Measurements from ENCODE around the gene MRTFB. TPM values are rescaled to one million over a fixed set of nuclear protein-coding genes. Genes with fewer than 3 reads are reported as not detected.
"Not testable (repeated sequence)": the region's sequence is repeated elsewhere in the genome, so short reads cannot be mapped to it uniquely, and the experiment has no call there.

Gene MRTFB, protein sequence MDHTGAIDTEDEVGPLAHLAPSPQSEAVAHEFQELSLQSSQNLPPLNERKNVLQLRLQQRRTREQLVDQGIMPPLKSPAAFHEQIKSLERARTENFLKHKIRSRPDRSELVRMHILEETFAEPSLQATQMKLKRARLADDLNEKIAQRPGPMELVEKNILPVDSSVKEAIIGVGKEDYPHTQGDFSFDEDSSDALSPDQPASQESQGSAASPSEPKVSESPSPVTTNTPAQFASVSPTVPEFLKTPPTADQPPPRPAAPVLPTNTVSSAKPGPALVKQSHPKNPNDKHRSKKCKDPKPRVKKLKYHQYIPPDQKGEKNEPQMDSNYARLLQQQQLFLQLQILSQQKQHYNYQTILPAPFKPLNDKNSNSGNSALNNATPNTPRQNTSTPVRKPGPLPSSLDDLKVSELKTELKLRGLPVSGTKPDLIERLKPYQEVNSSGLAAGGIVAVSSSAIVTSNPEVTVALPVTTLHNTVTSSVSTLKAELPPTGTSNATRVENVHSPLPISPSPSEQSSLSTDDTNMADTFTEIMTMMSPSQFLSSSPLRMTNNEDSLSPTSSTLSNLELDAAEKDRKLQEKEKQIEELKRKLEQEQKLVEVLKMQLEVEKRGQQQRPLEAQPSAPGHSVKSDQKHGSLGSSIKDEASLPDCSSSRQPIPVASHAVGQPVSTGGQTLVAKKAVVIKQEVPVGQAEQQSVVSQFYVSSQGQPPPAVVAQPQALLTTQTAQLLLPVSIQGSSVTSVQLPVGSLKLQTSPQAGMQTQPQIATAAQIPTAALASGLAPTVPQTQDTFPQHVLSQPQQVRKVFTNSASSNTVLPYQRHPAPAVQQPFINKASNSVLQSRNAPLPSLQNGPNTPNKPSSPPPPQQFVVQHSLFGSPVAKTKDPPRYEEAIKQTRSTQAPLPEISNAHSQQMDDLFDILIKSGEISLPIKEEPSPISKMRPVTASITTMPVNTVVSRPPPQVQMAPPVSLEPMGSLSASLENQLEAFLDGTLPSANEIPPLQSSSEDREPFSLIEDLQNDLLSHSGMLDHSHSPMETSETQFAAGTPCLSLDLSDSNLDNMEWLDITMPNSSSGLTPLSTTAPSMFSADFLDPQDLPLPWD
- 3.3 and 7.1 TPM in 2 replicates for total RNA-seq

DNA sequence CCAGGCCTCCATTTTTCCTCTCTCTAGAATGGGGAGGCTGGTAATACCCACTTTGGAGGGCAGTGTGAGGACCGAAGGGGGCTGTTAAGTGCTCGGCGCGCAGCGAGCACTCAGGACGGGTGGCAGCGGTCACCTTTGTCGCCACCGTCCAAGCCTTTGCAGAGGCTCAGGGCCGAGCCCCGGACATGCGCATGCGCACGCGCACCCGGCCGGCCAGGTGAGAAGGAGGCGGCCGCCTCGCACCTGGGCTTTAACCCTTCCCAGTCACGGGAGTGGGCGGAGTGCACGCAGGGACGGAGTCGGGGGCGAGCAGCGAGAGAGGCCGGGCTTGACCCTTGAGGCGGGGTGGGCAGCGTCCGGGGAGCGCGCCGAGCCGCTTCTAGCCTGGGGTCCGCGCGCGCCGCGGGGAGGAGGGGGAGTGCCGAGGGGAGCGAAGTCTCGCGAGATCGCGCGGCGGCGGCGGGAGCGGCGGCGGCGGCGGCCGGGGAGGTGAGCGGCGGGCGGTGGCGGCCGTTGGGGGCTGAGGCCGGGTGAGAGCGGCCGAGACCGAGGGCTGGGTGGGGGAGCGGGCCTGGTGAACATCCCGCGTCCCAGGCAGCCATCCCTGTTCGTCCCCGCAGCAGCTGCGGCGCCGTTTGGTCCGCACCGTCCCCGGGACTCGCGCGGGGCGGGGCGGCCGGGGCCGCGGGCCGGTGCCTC lies at the start of gene MRTFB:
Gene MRTFB, plus strand, starts transcription at position 443 of the 699 bp plus-strand sequence. CDS start 69,288 bp downstream, outside the sequence.
- DNase-seq (ENCODE audit: low read depth in 2 of 2) = peak; percentile 6 to 67

DNA sequence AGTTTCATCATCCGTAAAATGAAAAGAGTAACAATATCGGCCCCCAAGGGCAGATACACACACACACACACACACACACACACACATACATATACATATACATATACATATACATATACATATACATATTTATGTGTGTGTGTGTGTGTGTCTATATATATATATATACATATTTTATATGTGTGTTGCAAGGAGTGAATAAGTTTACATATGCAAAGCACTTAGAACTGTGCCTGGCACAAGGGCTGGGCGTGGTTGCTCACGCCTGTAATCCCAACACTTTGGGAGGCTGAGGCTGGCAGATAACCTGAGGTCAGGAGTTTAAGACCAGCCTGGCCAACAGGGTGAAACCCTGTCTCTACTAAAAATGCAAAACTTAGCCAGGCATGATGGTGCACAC lies 47.6 kb upstream of the MRTFB start:
- DNase-seq (ENCODE audit: low read depth in 2 of 2) = not testable (repeated sequence)

DNA sequence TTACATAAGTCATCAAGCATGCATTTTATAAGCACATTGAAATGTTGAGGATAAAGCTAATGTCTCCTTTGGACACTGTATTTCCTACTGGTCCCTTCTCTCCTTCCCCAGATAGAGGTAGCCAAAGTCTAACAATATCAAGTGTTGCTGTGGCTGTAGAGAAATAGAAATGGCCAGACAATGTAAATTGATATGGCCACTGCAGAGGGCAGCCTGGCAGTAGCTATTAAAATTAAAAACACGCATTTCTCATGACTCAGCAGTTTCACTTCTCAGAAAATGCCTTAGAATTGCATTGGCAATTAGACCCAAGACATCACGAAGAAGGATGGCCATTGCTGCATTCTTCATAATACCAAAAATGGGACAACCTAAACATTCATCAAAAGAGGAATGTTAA lies 46.8 kb upstream of the MRTFB start:
- peak in 1 of 2 donors; percentile 16 for DNase-seq (ENCODE audit: low read depth in 2 of 2)

DNA sequence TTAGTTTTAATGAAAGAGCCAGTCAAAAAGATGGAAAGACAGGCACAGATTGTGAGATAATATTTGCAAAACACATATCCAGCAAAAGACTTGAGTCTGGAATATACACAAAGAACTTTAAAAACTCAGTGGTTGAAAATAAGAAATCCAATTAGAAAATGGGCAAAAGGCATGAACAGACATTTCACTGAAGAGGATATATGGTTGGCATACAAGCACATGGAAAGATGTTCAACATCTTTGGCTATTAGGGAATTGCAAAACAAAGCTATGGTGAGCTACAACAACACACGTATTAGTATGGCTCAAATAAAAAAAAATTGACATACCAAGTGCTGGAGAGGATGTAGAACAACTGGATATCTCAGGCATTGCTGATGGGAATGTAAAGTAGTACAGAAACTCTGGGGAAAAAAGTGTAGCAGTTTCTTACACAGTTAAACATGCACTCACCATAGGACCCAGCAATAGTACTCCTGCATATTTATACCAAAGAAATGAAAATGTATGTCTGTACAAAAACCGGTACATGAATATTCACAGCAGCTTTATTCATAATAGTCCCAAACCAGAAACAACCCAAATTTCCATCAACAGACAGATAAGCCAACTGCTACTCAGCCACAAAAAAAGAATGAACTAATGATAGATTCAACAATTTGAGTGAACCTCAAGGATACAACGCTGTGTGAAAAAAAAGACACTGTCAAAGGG lies 44.4 kb upstream of the MRTFB start:
- no peak for DNase-seq (ENCODE audit: low read depth in 2 of 2)

DNA sequence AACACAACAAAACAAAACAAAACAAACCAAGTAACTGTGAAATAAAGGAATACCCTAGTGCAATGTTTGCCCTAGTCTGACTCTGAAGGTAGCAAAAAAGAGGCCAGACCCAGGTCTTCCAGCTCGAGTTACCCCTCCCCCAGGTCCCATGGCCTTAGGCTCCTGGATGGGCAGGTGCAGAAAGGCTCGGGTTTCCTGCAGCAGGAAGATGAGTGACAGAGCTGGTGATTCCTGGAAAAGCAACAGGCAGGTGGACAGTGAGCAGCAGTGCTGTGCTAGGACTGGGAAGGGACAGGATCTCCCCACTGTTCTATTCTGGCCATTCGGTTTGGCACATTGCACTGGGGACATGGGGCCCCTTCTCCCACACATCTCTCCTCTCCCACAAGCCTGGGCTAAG lies 42.9 kb upstream of the MRTFB start:
- DNase-seq (ENCODE audit: low read depth in 2 of 2) = no peak

DNA sequence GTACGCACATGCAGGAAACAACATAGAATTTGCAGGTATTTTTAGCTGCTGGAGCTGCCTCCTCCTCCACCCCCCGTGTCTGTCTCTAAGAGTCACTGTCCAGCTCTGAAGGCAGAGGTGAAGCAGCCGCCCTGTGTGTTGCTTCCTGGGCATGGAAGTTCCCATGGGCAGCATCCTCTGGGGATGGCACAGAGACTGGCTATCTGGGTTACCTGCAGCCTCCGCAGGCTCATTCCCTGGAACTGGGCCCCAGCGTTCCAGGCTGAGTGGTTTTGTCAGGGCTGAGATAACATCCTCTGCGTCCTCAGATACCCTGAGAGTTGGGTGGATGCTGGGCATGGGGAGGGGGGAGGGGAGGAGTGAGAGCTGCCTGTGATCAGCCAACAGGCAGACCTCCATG lies 41.5 kb upstream of the MRTFB start:
- DNase-seq (ENCODE audit: low read depth in 2 of 2) = no peak

DNA sequence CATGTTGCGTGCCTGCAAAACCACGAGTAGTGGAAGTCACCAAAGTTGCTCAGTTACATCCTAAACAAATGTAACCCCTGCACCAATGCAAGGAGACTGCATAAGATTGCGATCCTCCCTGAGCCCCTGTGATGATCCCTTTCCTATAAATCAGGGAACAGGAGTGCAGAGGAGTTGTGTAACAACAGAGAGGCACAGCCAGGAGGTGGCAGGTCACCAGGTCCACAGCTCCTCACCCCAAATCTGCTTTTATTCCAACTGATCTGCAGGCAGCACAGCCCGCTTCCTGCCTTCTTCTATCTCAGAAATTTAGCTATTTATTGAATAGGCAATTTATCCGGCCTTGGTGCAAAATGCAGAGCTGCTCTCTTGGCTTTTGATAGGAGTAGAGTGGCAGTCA lies 36.0 kb upstream of the MRTFB start:
- DNase-seq (ENCODE audit: low read depth in 2 of 2) = no peak

DNA sequence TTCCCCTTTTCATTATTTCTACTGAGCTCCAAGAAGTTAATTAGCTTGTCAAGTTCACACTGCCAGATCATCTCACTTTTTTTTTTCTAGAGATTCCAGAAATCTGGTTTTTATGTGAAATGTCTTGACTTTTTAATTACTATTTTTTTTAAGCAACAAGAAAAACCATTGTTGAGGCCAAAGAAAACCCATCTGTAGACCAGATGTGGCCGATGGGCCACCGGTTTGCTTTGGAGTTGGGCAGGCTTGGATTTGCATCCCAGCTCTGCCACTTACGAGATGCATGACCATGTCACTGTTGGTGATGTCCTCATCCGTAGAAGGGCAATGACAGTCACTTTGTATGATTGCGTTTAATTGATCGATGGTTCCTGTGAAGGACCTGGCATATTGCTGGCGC lies 34.2 kb upstream of the MRTFB start:
- no peak for DNase-seq (ENCODE audit: low read depth in 2 of 2)

DNA sequence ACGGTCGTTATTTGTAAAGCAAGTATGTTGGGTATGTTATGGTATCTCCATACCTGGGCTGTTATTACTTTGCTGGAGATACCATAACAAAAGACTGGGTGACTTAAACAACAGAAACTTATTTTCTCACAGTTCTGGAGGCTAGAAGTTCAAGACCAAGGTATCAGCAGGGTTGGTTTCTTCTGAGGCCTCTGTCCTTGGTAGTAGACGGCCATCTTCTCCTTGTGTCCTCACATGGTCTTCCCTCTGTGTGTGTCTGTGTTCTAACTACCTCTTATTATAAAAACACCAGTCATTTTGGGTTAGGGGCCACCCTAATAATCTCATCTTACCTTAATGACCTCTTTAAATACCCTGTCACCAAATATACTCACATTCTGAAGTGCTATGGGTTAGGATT lies 33.2 kb upstream of the MRTFB start:
- no peak for DNase-seq (ENCODE audit: low read depth in 2 of 2)

DNA sequence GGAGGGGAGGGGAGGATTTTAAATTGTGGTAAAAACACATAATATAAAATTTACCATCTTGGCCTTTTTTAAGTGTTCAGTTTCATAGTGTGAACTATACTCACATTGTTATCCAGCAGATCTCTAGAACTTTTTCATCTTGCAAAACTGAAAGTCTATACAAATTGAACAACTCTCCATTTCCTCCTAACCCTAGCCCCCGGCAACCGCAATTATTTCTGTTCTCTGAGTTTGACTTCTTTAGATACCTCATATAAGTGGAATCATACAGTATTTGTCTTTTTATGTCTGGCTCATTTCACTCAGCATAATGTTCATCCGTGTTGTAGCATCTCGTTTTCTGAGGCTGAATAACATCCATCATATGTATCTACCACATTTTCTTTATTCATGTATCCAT lies 30.0 kb upstream of the MRTFB start:
- DNase-seq (ENCODE audit: low read depth in 2 of 2) = no peak

DNA sequence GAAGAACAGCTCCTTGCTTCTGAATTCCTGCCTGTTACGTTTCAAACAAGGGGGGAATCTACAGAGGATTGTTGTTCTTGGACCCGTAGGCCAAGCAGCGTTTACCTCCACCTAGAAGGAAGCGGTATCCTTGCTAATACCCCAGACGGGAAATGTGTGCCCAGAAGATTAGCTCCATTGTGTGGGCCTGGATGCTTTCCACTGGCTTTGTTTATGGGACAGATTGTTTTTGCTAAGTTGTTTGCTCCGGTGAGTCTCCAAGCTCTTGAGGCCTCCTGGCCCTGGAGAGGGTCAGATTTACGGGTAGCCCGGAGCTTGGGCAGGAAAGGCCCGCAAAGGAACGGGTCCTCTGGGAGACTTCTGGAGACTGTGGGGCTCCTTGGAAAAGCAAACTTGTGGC lies 28.4 kb upstream of the MRTFB start:
- peak in 1 of 2 donors; percentile 96 for DNase-seq (ENCODE audit: low read depth in 2 of 2)

DNA sequence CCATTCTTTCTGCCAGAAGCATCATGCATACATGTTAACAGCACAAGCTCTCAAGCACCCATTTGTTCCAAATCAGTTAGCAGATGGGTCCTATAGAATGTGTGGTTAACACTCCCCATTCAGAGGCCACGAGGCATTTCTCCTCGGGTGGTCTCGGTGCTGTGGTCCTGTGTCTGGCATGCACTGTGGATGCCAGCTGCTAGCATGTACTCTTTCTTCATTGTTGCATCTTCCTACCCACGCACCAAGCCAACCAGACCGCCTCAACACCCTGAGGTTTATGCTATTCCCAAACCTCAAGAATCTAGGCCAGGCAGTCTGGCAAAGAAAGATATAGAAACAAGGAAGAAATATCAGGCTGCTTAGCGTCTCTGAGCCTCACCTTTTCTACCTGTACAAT lies 27.8 kb upstream of the MRTFB start:
- no peak for DNase-seq (ENCODE audit: low read depth in 2 of 2)

DNA sequence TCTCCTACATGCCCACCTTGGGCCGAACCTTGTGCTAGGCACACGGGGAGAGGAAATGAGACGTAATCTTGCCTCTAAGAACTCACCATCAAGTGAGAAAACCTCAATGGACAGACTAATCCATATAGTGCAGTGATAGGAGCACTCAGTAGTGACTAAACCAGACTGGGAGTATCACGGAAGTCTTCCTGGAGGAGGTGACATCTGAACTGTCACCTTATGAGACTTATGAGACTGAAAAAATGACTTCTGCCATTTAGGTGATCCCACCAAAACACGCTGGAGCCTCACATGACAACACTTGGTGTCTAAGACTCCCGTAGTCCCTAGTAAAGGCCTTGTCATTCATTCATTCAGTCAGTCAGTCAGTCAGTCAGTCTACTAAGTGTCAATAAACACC lies 27.3 kb upstream of the MRTFB start:
- DNase-seq (ENCODE audit: low read depth in 2 of 2) = no peak

DNA sequence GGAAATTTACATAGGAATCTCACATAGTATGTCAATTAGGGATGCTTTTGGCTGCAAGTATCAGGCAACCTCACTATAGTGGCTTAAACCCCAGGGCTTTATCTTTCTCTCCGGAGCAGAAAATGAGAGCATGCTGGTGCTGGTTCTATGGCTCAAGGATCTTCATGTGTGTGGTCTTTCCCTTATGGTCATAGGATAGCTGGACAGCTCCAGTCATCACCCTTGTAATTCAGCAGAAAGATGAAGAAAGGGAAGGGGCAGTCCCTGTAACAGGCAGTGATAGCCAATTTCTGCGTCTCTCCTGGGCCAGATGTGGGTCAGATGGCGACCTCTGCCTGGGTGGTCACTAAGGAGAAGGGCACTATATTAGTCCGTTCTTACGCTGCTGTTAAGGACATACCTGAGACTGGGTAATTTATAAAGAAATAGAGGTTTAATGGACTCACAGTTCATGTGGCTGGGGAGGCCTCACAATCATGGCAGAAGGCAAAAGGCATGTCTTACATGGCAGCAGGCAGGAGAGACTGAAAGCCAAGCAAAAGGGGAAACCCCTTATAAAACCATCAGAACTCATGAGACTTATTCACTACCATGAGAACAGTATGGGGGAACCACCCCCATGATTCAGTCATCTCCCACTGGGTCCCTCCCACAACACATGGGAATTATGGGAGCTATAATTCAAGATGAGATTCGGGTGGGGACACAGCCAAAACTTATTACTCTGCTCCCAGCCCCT lies 23.8 kb upstream of the MRTFB start:
- DNase-seq (ENCODE audit: low read depth in 2 of 2) = not testable (repeated sequence)

DNA sequence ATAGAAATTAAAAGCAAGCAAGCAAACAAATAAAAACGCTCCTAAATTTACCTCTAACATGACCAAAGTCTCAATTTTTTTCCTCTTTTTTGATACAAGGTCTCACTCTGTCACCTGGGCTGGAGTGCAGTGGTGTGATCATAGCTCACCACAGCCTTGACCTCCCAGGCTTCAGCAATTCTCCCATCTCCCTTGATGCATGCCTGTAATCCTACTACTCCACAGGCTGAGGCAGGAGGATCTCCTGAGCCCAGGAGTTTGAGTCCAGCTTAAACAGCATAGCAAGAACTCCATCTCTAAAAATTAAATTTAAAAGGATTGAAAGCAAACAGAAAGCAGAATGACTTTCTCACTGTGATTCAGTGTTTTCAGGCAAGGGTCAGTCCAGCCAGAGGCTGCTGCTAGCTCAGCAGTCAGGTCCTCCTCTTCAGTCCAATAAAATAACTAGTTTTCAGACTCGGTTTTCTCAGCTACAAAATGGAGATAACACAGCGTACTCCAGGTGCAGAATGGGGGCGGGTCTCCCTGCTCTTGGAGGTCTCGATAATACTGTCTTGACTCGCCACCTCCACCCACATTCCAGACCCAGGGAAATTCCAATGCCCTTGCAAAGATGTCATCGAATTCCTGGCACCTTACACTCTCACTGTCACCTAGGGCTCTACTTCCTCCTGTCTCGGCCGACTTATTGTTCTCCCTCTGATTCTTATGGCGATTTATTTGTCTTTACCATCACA lies 20.7 kb upstream of the MRTFB start:
- DNase-seq (ENCODE audit: low read depth in 2 of 2) = peak in 1 of 2 donors; percentile 51

DNA sequence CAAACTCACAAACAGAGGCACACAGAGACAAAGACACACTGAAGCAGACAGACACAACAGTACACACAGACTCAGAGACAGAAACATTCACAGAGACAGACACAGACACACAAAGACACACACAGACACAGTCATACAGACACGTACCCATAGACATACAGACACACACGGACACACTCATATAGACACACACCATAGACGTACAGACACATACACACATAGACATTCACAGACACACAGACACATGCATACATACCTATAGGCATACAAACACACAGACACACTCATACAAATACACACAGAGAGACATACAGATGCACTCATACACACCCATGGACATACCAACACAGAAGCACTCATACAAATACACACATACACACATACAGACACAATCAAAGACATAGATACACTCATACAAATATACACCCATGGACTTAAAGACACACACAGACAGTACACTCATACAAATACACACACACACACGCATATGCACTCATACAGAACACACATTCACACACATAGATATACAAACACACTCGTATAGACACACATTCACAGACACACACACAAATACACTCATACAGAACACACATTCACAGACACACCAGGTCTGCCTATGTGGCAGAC lies 19.9 kb upstream of the MRTFB start:
- DNase-seq (ENCODE audit: low read depth in 2 of 2) = no peak

DNA sequence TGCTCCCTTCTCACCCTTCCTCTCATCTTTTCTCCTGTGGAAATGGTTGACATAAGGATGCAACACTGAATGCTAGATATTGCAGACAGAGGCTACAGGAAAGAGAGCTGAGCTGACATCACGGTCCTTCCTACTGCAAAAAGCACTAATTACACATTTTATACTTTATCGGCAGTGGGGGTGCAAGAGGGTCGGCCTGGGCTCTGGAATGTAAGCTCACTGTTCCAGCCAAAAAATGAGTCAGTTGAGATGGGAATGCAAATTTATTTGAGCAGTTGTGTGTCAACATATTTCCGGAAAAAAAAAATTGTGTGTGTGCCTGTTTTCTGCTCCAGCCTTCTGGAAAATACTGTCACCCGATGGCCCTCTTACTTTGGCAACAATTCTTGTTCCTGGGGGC lies 14.1 kb upstream of the MRTFB start:
- DNase-seq (ENCODE audit: low read depth in 2 of 2) = peak; percentile 14 to 67

DNA sequence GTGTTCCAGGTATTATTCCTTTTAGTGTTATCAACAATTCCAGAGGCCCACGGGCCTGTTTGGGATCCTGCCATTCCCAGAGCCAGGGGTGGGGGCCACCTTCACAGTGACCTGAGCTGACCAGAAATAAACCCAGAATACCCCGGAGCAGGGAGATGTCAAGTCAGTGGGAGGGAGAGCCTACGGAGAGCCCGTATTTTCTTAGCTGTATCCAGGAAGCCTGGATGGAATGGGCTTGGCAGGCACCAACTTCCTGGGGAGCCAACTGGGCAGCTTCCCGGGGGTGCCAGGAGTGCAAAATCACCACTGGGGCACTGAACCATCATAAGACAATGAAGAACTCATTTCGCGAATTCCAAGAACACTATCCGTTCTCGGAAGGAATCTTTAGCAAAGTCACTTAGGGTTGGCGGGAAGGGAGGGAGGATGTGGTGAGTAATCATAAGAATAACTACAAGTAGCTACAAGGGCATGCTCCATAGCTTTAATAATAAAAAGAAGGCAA lies 13.2 kb upstream of the MRTFB start:
- peak in 1 of 2 donors; percentile 89 for DNase-seq (ENCODE audit: low read depth in 2 of 2)
